ENCODE measurements around the gene ACTR3C. TPM values are rescaled to one million over a fixed set of nuclear protein-coding genes. Genes with fewer than 3 reads are reported as not detected.

The ACTR3C gene
- 0.20 and 0.37 TPM in 2 replicates for total RNA-seq

DNA sequence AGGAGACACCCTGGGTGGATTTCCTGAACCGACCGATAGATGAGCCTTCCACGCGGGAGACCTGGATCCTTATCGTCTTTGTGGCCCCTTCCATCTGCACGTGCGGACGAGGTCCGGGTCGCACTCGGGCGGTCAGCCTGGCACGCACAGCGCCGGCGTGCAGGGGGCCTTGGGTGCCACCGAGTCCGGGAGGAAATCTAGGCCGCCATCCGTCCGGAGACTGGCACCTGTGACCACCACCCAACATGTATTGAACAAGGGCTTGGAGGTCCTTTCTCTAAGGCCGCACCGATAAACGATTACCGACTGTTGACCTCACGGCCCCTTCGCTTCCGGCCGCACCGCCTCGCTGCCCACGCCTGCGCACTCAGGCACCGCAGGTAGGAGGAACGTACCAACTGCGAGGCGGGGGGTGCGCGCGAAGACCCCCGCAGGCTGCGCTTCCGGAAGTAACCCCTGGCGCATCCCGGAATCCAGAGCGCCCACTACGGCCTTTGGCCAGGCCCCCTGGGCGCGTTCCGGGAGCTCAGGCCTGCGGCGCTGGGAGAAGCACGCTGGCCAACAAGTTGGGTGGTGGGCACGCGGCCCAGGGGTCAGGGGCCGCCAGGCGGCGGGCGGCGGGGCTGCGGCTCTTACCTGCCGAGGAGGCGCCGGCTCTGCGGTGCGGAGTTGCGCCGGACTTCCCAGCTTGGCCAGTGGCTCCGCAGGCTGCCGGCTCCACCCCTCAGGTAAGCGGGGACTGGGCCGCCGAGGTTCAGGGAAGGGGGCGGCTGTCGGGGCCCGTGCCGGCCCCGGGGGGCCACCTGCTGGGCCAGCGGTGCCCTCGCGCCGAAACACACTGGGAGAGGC lies at the start of gene ACTR3C, which contains the start of gene LRRC61:
Gene ACTR3C, minus strand, starts transcription at position 713 of the 849 bp plus-strand sequence. CDS start 28,249 bp downstream, outside the sequence.
Gene LRRC61, plus strand, starts transcription at position 523 of the 849 bp plus-strand sequence. CDS start 13,507 bp downstream, outside the sequence.

DNA sequence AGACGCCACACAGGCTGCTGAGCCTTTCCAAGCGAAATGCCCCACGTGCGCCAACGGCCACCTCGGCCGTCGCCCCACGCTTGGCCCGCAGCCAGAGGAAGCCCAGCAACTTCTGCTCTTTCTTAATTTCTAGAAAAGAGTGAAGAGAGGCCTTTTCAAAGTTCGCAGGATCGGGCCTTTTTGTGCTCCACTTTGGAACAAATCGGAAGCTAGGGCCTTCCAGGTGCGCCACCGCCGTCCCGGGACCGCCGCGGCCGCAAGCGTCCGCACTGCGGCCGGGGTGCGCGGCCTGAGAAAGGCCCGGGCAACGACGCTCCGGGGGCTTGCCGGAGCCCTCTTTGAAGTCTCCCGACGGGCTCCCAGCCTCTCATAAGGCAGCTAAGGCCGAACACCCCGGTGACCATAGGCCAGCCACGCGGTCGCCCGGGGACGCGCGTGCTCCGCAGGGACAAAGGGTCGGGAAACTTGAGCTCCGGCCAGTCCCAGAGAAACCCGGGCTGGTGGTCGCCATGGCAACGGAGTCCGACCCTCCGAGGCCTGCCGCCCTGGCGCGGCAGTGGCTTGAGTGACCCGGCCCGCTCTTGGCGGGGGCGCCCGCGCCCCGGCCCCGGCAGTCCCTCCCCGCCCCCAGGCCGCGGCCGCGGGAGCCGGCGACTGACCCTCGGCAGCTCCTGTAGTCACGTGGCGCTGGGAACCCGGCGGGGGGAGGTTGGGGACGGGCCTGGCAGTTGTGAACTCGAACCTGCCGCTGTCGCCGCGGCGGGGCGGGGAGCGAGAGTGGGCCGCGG lies 44.9 kb upstream of the ACTR3C start, which contains the start of gene REPIN1:
Gene REPIN1, plus strand, starts transcription at position 727 of the 788 bp plus-strand sequence. CDS start 890 bp downstream, outside the sequence.

DNA sequence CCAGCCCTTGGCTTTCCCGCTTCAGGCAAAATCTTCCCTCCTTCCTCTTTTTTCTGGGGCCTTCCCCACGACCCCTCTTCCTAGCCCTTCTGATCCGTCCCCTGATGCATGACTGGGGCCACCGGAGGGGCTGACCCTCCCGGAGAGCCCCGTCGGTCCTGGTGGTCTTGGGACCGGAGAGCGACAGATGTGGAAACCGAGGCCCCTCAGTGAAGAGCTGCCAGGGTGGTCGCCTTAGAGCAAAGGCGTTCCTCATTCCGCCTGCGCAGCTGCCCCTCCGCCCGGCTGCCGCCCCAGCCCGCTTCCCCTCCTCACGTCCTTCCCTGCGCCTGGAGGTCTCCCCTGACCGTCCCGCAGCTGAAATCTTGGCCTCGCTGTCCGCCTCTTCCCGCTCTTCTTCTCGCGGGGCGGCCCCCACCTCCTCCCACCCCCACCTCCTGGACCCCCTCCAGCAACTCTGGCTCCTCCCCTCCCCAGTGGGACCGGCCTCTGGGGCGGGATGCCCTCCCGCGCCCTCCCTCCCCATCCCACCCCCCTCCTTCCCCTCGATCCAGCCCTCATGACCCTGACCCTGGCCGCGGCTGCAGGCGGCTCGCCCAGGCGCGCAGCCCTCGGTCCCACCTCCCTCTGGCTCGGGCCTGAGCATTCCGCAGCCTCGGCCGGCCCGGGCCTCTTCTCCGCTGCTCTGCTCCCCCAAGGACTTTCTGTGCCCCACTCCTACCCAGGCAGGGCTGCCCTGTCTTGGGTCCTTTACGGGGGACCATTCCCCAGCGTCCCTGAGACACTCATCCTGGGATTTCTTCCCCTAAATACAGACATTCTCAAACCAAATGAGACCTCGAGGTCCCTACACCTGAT lies 18.1 kb upstream of the ACTR3C start, which contains the start of gene RARRES2:
Gene RARRES2, minus strand, starts transcription at position 367 of the 858 bp plus-strand sequence. CDS start 1,020 bp downstream, outside the sequence.

Other genes with a start within 250 kb of the ACTR3C start
- under 0.01 TPM in 1 of 2 replicates, not detected in the other for gene LRRC61, start 190 bp downstream of the ACTR3C start, total RNA-seq
- gene RARRES2, start 18.1 kb upstream of the ACTR3C start, total RNA-seq: not detected in 2 replicates
- gene REPIN1, start 45.3 kb upstream of the ACTR3C start, total RNA-seq: 33.4 and 43.4 TPM in 2 replicates
- 3.7 and 4.9 TPM in 2 replicates for gene ZNF775, start 55.8 kb upstream of the ACTR3C start, total RNA-seq
- not detected in 2 replicates for gene GIMAP8, start 127.1 kb upstream of the ACTR3C start, total RNA-seq
- gene GIMAP7, start 191.3 kb upstream of the ACTR3C start, total RNA-seq: not detected in 2 replicates
- gene GIMAP4, start 243.8 kb upstream of the ACTR3C start, total RNA-seq: under 0.01 TPM in 1 of 2 replicates, not detected in the other

Measured in subcutaneous preadipocyte (primary cell).